A549 (cell line): ENCODE results near the gene ZNF613. TPM values are rescaled to one million over a fixed set of nuclear protein-coding genes. Genes with fewer than 3 reads are reported as not detected.

Experiments
- ATAC-seq, 2 experiments: fragments of 200-7000 bp in 1 of 2; fragments of >200 bp in 1 of 2; cut with Nextera tagmentation in 1 of 2; cut with Tn5 transposase in 1 of 2; 3 replicates each; pipeline versions ENCODE4 v1.8.0 to v1.9.1; 2018 to 2020; ENCODE audit warnings: mild to moderate bottlenecking in 1 of 2, moderate library complexity in 1 of 2
- CTCF ChIA-PET: fragments of 300-600 bp; sonication (Branson Sonifier 250); formaldehyde crosslinking; extraction: SDS; loops from one replicate; lab custom pipeline; 2021; ENCODE audit warnings: antibody characterized with exemption, inconsistent platforms; lab: Yijun Ruan, JAX
- POLR2A ChIA-PET: fragments of 350-600 bp; formaldehyde crosslinking; extraction: SDS; loops from one replicate; lab custom pipeline; 2021; ENCODE audit warnings: antibody characterized with exemption, inconsistent platforms; lab: Yijun Ruan, JAX
- DNase-seq, 2 experiments: peaks; one replicate each; pipeline versions ENCODE4 v3.0.0 to v3.0.0-alpha.2; 2011 to 2016; ENCODE audit warnings: low read depth in 1 of 2, low spot score in 1 of 2
- FAIRE-seq: peaks from 2 replicates; lab custom pipeline; 2011; peaks lifted over from hg19 to GRCh38; lab: Jason Lieb, UNC
- H3K27ac ChIP-seq, 2 experiments: fragments of >200 bp; sonication (Bioruptor Twin); formaldehyde crosslinking; 3 replicates each; pipeline ENCODE4 v1.5.1; 2016 to 2017
- H3K4me1 ChIP-seq: fragments of >200 bp; sonication (Bioruptor Twin); formaldehyde crosslinking; 3 replicates; pipeline ENCODE4 v1.6.1; 2016
- H3K4me2 ChIP-seq: fragments of >200 bp; sonication (Bioruptor Twin); formaldehyde crosslinking; 3 replicates; pipeline ENCODE4 v1.6.1; 2016
- H3K4me3 ChIP-seq: fragments of >200 bp; sonication (Bioruptor Twin); formaldehyde crosslinking; 3 replicates; pipeline ENCODE4 v1.5.1; 2016
- H3K9me3 ChIP-seq: fragments of >200 bp; sonication (Bioruptor Twin); formaldehyde crosslinking; 3 replicates; pipeline ENCODE4 v1.6.1; 2016
- BHLHE40 ChIP-seq: IDR thresholded peaks from 2 replicates; pipeline ENCODE4 v1.6.1; 2012; ENCODE audit warnings: low read depth, low read length, inconsistent platforms
- CBX2 ChIP-seq: fragments of 200-600 bp; sonication (generic); IDR thresholded peaks from 2 replicates; pipeline ENCODE4 v1.6.1; 2016; ENCODE audit warnings: low read depth, mild to moderate bottlenecking, borderline replicate concordance
- EHF ChIP-seq: fragments of 250-450 bp; sonication (Bioruptor Pico); IDR thresholded peaks from 2 replicates; pipeline ENCODE4 v1.5.0; 2020; ENCODE audit warnings: mild to moderate bottlenecking
- EP300 ChIP-seq, 2 experiments: fragments of >200 bp; sonication (Bioruptor Twin); formaldehyde crosslinking; IDR thresholded peaks; 2 replicates in 1 of 2; 3 replicates in 1 of 2; pipeline ENCODE4 v1.6.1; 2016 to 2017
- ESRRA ChIP-seq: fragments of 150-350 bp; IDR thresholded peaks from 2 replicates; pipeline ENCODE4 v1.6.1; 2014; ENCODE audit warnings: mild to moderate bottlenecking, low read length, borderline replicate concordance
- FOSB ChIP-seq: fragments of 250-450 bp; sonication (Bioruptor Pico); IDR thresholded peaks from 2 replicates; pipeline ENCODE4 v1.5.0; 2020; ENCODE audit warnings: mild to moderate bottlenecking, moderate library complexity
- FOSL2 ChIP-seq, 2 experiments: fragments of 450-650 bp in 1 of 2; fragments of >200 bp in 1 of 2; sonication (Bioruptor Twin) in 1 of 2; formaldehyde crosslinking; IDR thresholded peaks; 2 replicates each; pipeline versions ENCODE4 v1.5.0 to v1.6.1; 2016 to 2020; ENCODE audit warnings: mild to moderate bottlenecking in 1 of 2, moderate library complexity in 1 of 2
- GATA3 ChIP-seq: IDR thresholded peaks from 2 replicates; pipeline ENCODE4 v1.6.1; 2012; ENCODE audit warnings: borderline replicate concordance
- HDAC2 ChIP-seq: fragments of 200-600 bp; sonication (generic); IDR thresholded peaks from 2 replicates; pipeline ENCODE4 v1.6.1; 2016
- HEYL ChIP-seq: fragments of 250-450 bp; sonication (Bioruptor Pico); IDR thresholded peaks from 2 replicates; pipeline ENCODE4 v1.8.0; 2021; ENCODE audit warnings: mild to moderate bottlenecking, moderate library complexity
- HOXA7 ChIP-seq: fragments of 250-450 bp; sonication (Bioruptor Pico); IDR thresholded peaks from 2 replicates; pipeline ENCODE4 v1.5.0; 2020; ENCODE audit warnings: mild to moderate bottlenecking, moderate library complexity
- JUNB ChIP-seq: fragments of >200 bp; sonication (Bioruptor Twin); formaldehyde crosslinking; IDR thresholded peaks from 2 replicates; pipeline ENCODE4 v1.6.1; 2016
- KDM5A ChIP-seq: fragments of 200-600 bp; sonication (generic); IDR thresholded peaks from 2 replicates; pipeline ENCODE4 v1.6.1; 2016; ENCODE audit warnings: antibody characterized with exemption, mild to moderate bottlenecking
- MAFK ChIP-seq: fragments of 450-650 bp; IDR thresholded peaks from 2 replicates; pipeline ENCODE4 v1.6.1; 2014; ENCODE audit not compliant: partially characterized antibody
- NFE2L2 ChIP-seq: fragments of 150-350 bp; conservative IDR thresholded peaks from 2 replicates; pipeline ENCODE4 v1.6.1; 2014; ENCODE audit warnings: low read length
- NPAS2 ChIP-seq: fragments of 250-450 bp; sonication (Bioruptor Pico); IDR thresholded peaks from 2 replicates; pipeline ENCODE4 v1.8.0; 2022; ENCODE audit warnings: mild to moderate bottlenecking, moderate library complexity, borderline replicate concordance
- PBX3 ChIP-seq: IDR thresholded peaks from 2 replicates; pipeline ENCODE4 v1.6.1; 2012
- PHF8 ChIP-seq: fragments of 200-600 bp; sonication (generic); IDR thresholded peaks from 2 replicates; pipeline ENCODE4 v1.6.1; 2016; ENCODE audit warnings: low read depth, mild to moderate bottlenecking, antibody characterized with exemption, moderate library complexity, borderline replicate concordance
- POLR2A ChIP-seq: IDR thresholded peaks from 2 replicates; pipeline ENCODE4 v1.6.1; 2012; ENCODE audit warnings: mild to moderate bottlenecking, low read length
- POLR2AphosphoS2 ChIP-seq: conservative IDR thresholded peaks from 2 replicates; pipeline ENCODE4 v1.6.1; 2012; ENCODE audit warnings: low read length, improper control_type of control experiment, inconsistent platforms
- RAD21 ChIP-seq, 2 experiments: fragments of >200 bp in 1 of 2; sonication (Bioruptor Twin) in 1 of 2; formaldehyde crosslinking in 1 of 2; IDR thresholded peaks in 1 of 2; conservative IDR thresholded peaks in 1 of 2; 2 replicates in 1 of 2; 3 replicates in 1 of 2; pipeline ENCODE4 v1.6.1; 2012 to 2018; ENCODE audit warnings: inconsistent platforms in 1 of 2
- RARB ChIP-seq: fragments of 250-450 bp; sonication (Bioruptor Pico); IDR thresholded peaks from 2 replicates; pipeline ENCODE4 v1.8.0; 2021; ENCODE audit warnings: mild to moderate bottlenecking, moderate library complexity
- RCOR1 ChIP-seq: fragments of 150-350 bp; IDR thresholded peaks from 2 replicates; pipeline ENCODE4 v1.6.1; 2014; ENCODE audit warnings: antibody characterized with exemption, low read length, low read depth
- REST ChIP-seq: fragments of 200-600 bp; sonication (generic); IDR thresholded peaks from 2 replicates; pipeline ENCODE4 v1.6.1; 2016; ENCODE audit warnings: antibody characterized with exemption, mild to moderate bottlenecking, moderate library complexity
- RNF2 ChIP-seq: fragments of 200-600 bp; sonication (generic); IDR thresholded peaks from 2 replicates; pipeline ENCODE4 v1.6.1; 2016; ENCODE audit warnings: low read depth, mild to moderate bottlenecking, antibody characterized with exemption, moderate library complexity, borderline replicate concordance
- ZFP36 ChIP-seq: fragments of 450-650 bp; IDR thresholded peaks from 2 replicates; pipeline ENCODE4 v1.6.1; 2014; ENCODE audit warnings: borderline replicate concordance; ENCODE audit not compliant: partially characterized antibody
- ZNF302 ChIP-seq: fragments of 250-450 bp; sonication (Bioruptor Pico); IDR thresholded peaks from 2 replicates; pipeline ENCODE4 v1.9.0; 2021; ENCODE audit warnings: inconsistent platforms, mild to moderate bottlenecking, moderate library complexity
- WGBS: methylation state at CpG from one replicate; pipeline ENCODE4 v1.1.6; 2017; ENCODE audit errors: missing lambda C conversion rate; 5-methylcytosine and 5-hydroxymethylcytosine counted together
- polyA plus RNA-seq, 4 experiments: library from polyadenylated mRNA; depleted of rRNA in 3 of 4; stranded (reverse); fragments of >200 nt; fragmentation: RNase III in 1 of 4; extraction: RNeasy Plus Mini Kit Qiagen cat#74134 plus additional on column Dnase treatment in 1 of 4; gene quantifications; 2 replicates in 3 of 4; 3 replicates in 1 of 4; pipeline ENCODE4 v1.2.3, GENCODE V29; 2011 to 2017
- TF ChIP-seq, protein P1 (sequence below): fragments of 150-350 bp; IDR thresholded peaks from 2 replicates; pipeline ENCODE4 v1.6.1; 2014; ENCODE audit warnings: low read depth, mild to moderate bottlenecking, low read length

ZNF613 gene
- polyA plus RNA-seq, 2 of the 4 experiments (the other 2 are of a cell fraction): 1.4 to 2.6 TPM

GRCh38 chr19:51927859-51928258 lies 587 bp downstream of the ZNF613 start:
- FAIRE-seq (no peak), DNase-seq (no peak), ATAC-seq (no peak)
- no peaks in the 10 kb centered on the region for H3K4me1 ChIP-seq
- no peak for TF ChIP-seq EP300 (IDR thresholded peaks at IDR 0.05)
- TF ChIP-seq ZNF302 (CRISPR knock-in tag): no peak
- TF ChIP-seq, protein P1, sequence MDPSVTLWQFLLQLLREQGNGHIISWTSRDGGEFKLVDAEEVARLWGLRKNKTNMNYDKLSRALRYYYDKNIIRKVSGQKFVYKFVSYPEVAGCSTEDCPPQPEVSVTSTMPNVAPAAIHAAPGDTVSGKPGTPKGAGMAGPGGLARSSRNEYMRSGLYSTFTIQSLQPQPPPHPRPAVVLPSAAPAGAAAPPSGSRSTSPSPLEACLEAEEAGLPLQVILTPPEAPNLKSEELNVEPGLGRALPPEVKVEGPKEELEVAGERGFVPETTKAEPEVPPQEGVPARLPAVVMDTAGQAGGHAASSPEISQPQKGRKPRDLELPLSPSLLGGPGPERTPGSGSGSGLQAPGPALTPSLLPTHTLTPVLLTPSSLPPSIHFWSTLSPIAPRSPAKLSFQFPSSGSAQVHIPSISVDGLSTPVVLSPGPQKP: no peak
- TF ChIP-seq CBX2: no peak
- TF ChIP-seq HOXA7 (CRISPR knock-in tag): no peak
- TF ChIP-seq POLR2A: no peak
- no peak for TF ChIP-seq BHLHE40
- TF ChIP-seq REST: no peak
- no peak for TF ChIP-seq JUNB
- TF ChIP-seq HDAC2: no peak
- no peak for TF ChIP-seq RNF2
- no peak for TF ChIP-seq POLR2AphosphoS2
- TF ChIP-seq PBX3: no peak
- H3K27ac ChIP-seq: peak overlapping the region; percentile 68 to 81; a peak in 5 of 6 replicates
- H3K4me2 ChIP-seq: peak overlapping the region; percentile 41
- peak overlapping the region; percentile 55 for H3K4me3 ChIP-seq
- H3K9me3 ChIP-seq: peaks cover 85% of the 10 kb centered on the region
- ChIA-PET POLR2A (no interaction called here), CTCF (no interaction called here)
- 38% methylated on average over 13 of the region's 13 CpGs for WGBS

GRCh38 chr19:51931921-51932320 lies 4.6 kb downstream of the ZNF613 start:
- peaks cover 84% of the 10 kb centered on the region for H3K9me3 ChIP-seq
- POLR2A ChIA-PET: no interaction called here
- WGBS: 65% methylated on average over 8 of the region's 8 CpGs

GRCh38 chr19:51938936-51939335 lies 11.7 kb downstream of the ZNF613 start:
- Histone ChIP-seq H3K27ac (no peak overlapping the region), H3K4me2 (no peak overlapping the region), H3K4me1 (no peaks in the 10 kb centered on the region), H3K9me3 (peaks cover 88% of the 10 kb centered on the region), H3K4me3 (no peak overlapping the region)
- TF ChIP-seq FOSL2 (IDR thresholded peaks at IDR 0.05) (no peak), FOSL2 (CRISPR knock-in tag; IDR thresholded peaks at IDR 0.05) (no peak), EHF (CRISPR knock-in tag) (no peak), NPAS2 (CRISPR knock-in tag) (no peak), GATA3 (no peak), POLR2AphosphoS2 (no peak), HEYL (CRISPR knock-in tag) (no peak), KDM5A (no peak), ZFP36 (no peak), POLR2A (no peak), CBX2 (no peak), NFE2L2 (no peak), FOSB (CRISPR knock-in tag) (no peak), JUNB (no peak), MAFK (no peak), ESRRA (no peak), HDAC2 (no peak)
- ChIA-PET POLR2A (no interaction called here), CTCF (no interaction called here)
- no peak for DNase-seq
- ATAC-seq: no peak
- FAIRE-seq: no peak
- 68% methylated on average over 2 of the region's 2 CpGs for WGBS

More at GRCh38 chr19:51931921-51932320, 4.6 kb downstream of the ZNF613 start:
- FAIRE-seq (no peak), DNase-seq (no peak)
- no peak overlapping the region for H3K27ac ChIP-seq
- TF ChIP-seq RNF2 (no peak), PHF8 (no peak), RAD21 (conservative IDR thresholded peaks at IDR 0.05 in 1 of 2, IDR thresholded peaks at IDR 0.05 in 1 of 2) (no peak), EP300 (IDR thresholded peaks at IDR 0.05) (no peak), RCOR1 (no peak), RARB (no peak), MAFK (no peak)
- TF ChIP-seq, all 56 proteins: peak for 0
- Histone ChIP-seq H3K4me3 (no peak overlapping the region), H3K4me2 (no peak overlapping the region), H3K4me1 (no peaks in the 10 kb centered on the region)
- CTCF ChIA-PET: interaction anchor here (0.6 kb wide), 1 partner anchor 287 kb away, joined by 3 read pairs; no protein-coding TSS in a partner anchor
- ATAC-seq: no peak
